ENCODE measurements around the gene ATXN7L1. TPM values are rescaled to one million over a fixed set of nuclear protein-coding genes. Genes with fewer than 3 reads are reported as not detected.

ATXN7L1 gene
- total and polyA plus RNA-seq, 2 donors (not counting 1 experiment from before 2014, with no cell fraction given), result 7.1 to 40.6 TPM

DNA sequence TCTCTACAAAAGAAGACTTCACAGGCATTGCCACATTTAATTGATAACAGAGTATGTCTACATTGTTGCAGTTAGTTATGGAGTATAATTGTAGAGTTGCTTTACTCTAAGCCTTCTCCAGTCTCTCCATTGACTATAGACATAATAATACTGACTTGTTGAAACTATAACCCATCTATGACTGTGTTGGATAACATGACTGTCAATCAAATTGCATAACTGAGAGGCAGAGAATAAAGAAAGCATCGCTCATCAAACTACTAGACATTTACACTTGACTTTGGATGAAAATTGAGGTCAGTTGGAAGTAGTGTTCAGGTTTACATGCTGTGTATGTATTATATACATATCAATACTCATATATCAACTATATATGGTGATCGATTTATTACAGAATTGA, 3.4 kb upstream of the ATXN7L1 start:
- TF ChIP-seq CTCF (IDR thresholded peaks at IDR 0.05) (no peak), EZH2 (IDR thresholded peaks at IDR 0.05; ENCODE audit: borderline replicate concordance, insufficient read depth, low read depth, low read length, poor library complexity, severe bottlenecking) (no peak)
- H3K4me1 Mint-ChIP-seq, result peaks cover 23% of the 10 kb centered on the region
- Histone ChIP-seq H3K4me3 (ENCODE audit: control extremely low read depth in 1 of 5, extremely low read depth in 1 of 5, insufficient read depth in 1 of 5, low read depth in 2 of 5, low read length in 4 of 5) (no peak overlapping the region), H3K9ac (ENCODE audit: low read length) (no peak overlapping the region), H3K36me3 (replicated peaks in 1 of 2; ENCODE audit: control extremely low read depth in 1 of 2, control insufficient read depth in 1 of 2, extremely low read depth in 1 of 2, insufficient read depth in 2 of 2, low read length in 1 of 2) (no peaks in the 10 kb centered on the region), H4K20me1 (ENCODE audit: control insufficient read depth, insufficient read depth, low read length, poor library complexity, severe bottlenecking) (no peaks in the 10 kb centered on the region), H3K79me2 (ENCODE audit: control insufficient read depth, insufficient read depth, low read length) (no peaks in the 10 kb centered on the region), H3K27ac (ENCODE audit: low read length in 2 of 2) (no peak overlapping the region), H3K4me2 (replicated peaks; ENCODE audit: low read depth, low read length, poor library complexity, severe bottlenecking) (no peak overlapping the region), H3K27me3 (replicated peaks in 1 of 4; ENCODE audit: control extremely low read depth in 1 of 4, control insufficient read depth in 3 of 4, insufficient read depth in 4 of 4, low read length in 3 of 4) (peaks cover 0 to 21% (median 8%) of the 10 kb centered on the region in 4 experiments), H3K9me3 (ENCODE audit: control extremely low read depth in 1 of 3, control insufficient read depth in 2 of 3, insufficient read depth in 1 of 3, low read length in 2 of 3) (no peaks in the 10 kb centered on the region), H2AFZ (ENCODE audit: insufficient read depth, low read depth, low read length, poor library complexity, severe bottlenecking) (no peak overlapping the region), H3K4me1 (ENCODE audit: control insufficient read depth in 2 of 2, insufficient read depth in 2 of 2, low read length in 2 of 2) (peaks cover 13 to 15% of the 10 kb centered on the region in 2 donors)
- ChIA-PET CTCF (interaction anchor here (1.2 kb wide), 1 partner anchor 274 kb away, joined by 3 read pairs; no protein-coding TSS in a partner anchor), POLR2A (no interaction called here)
- intact Hi-C loops (cut with micrococcal nuclease), result loop anchor here (5.0 kb wide), 3 partner anchors 112 to 288 kb away; partner anchors contain the start of gene SYPL1
- ATAC-seq (ENCODE audit: low read depth) (no peak), DNase-seq (no peak)
- H3K27me3 Mint-ChIP-seq, result peaks cover 17% of the 10 kb centered on the region
- H3K4me3 Mint-ChIP-seq, result no peak overlapping the region
- no peaks in the 10 kb centered on the region for H3K9me3 Mint-ChIP-seq (ENCODE audit: insufficient read depth)
- WGBS (ENCODE audit: insufficient coverage), result no CpG with 5 or more reads among the region's 2 CpGs
- H3K27ac Mint-ChIP-seq, result no peak overlapping the region

DNA sequence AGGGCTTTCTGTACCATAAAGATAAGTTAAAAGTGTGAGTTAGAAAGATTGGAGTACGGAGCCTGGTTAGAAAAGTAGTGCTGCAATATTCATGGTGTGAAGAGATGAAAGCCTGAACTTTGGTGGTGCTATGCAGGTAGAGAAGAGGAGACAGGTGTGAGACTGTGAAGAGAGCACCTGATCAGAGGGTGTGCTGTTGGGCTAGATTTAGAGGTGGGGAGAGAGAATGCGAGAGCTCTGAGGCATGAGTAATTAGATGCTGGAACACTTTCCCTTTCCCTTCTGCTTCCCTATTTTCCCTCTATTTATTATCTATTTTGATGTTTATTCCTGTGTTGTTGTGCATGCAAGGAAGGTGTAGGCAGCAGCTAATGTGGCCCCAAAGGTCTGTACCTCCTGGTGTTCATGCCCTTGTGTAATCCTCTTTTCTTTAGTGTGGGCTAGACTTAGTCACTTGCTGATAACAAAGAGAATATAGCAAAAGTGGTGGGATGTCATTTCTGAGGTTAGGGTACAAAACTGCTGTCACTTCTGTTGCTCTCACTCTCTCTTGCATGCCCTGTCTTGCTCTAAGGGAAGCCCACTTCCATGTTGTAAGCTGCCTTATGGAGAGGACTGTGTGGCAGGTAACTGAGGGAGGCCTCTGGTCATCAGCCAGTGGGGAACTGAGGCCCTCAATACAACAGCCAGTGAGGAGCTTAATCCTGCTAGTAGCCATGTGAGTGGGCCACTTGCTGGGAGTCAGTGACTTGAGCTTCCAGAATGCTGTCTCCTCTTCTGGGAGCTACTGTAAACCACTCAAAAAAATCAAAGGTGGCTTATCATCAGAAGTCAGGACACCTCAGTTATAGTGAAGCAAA, 2.6 kb upstream of the ATXN7L1 start:
- Histone ChIP-seq H4K20me1 (ENCODE audit: control insufficient read depth, insufficient read depth, low read length, poor library complexity, severe bottlenecking) (no peaks in the 10 kb centered on the region), H3K27ac (ENCODE audit: low read length in 2 of 2) (no peak overlapping the region), H3K27me3 (replicated peaks in 1 of 4; ENCODE audit: control extremely low read depth in 1 of 4, control insufficient read depth in 3 of 4, insufficient read depth in 4 of 4, low read length in 3 of 4) (peaks cover 0 to 25% (median 8%) of the 10 kb centered on the region in 4 experiments), H3K36me3 (replicated peaks in 1 of 2; ENCODE audit: control extremely low read depth in 1 of 2, control insufficient read depth in 1 of 2, extremely low read depth in 1 of 2, insufficient read depth in 2 of 2, low read length in 1 of 2) (no peaks in the 10 kb centered on the region), H3K9me3 (ENCODE audit: control extremely low read depth in 1 of 3, control insufficient read depth in 2 of 3, insufficient read depth in 1 of 3, low read length in 2 of 3) (no peaks in the 10 kb centered on the region), H3K4me1 (ENCODE audit: control insufficient read depth in 2 of 2, insufficient read depth in 2 of 2, low read length in 2 of 2) (peaks cover 13 to 15% of the 10 kb centered on the region in 2 donors), H2AFZ (ENCODE audit: insufficient read depth, low read depth, low read length, poor library complexity, severe bottlenecking) (no peak overlapping the region), H3K79me2 (ENCODE audit: control insufficient read depth, insufficient read depth, low read length) (no peaks in the 10 kb centered on the region), H3K4me2 (replicated peaks; ENCODE audit: low read depth, low read length, poor library complexity, severe bottlenecking) (no peak overlapping the region), H3K4me3 (ENCODE audit: control extremely low read depth in 1 of 5, extremely low read depth in 1 of 5, insufficient read depth in 1 of 5, low read depth in 2 of 5, low read length in 4 of 5) (no peak overlapping the region), H3K9ac (ENCODE audit: low read length) (no peak overlapping the region)
- Mint-ChIP-seq H3K4me3 (peak overlapping the region; percentile 90), H3K4me1 (peaks cover 23% of the 10 kb centered on the region), H3K27me3 (peaks cover 17% of the 10 kb centered on the region), H3K27ac (no peak overlapping the region), H3K9me3 (ENCODE audit: insufficient read depth) (no peaks in the 10 kb centered on the region)
- 100% methylated on average over 1 of the region's 2 CpGs for WGBS (ENCODE audit: insufficient coverage)
- TF ChIP-seq CTCF (IDR thresholded peaks at IDR 0.05) (no peak), EZH2 (IDR thresholded peaks at IDR 0.05; ENCODE audit: borderline replicate concordance, insufficient read depth, low read depth, low read length, poor library complexity, severe bottlenecking) (no peak)
- DNase-seq (no peak), ATAC-seq (ENCODE audit: low read depth) (no peak)
- ChIA-PET POLR2A (no interaction called here), CTCF (interaction anchor here (0.7 to 2.5 kb wide), 5 partner anchors 8 to 275 kb away, joined by 3 to 10 read pairs (median 3); no protein-coding TSS in a partner anchor)
- intact Hi-C loops (cut with micrococcal nuclease), result loop anchor here (5.0 kb wide), 3 partner anchors 112 to 288 kb away; partner anchors contain the start of gene SYPL1
